Transverse colon (tissue), 4 donors: ENCODE measurements around the gene ZBTB34.

Source experiments
- EP300 ChIP-seq: sonication (generic); formaldehyde crosslinking; IDR thresholded peaks from one replicate; pipeline ENCODE4 v1.6.1; 2017; ENCODE audit warnings: antibody characterized with exemption, low read depth
- POLR2A ChIP-seq: fragments of 450-650 bp; IDR thresholded peaks from one replicate; pipeline ENCODE4 v1.6.1; 2016; ENCODE audit warnings: antibody characterized with exemption, mild to moderate bottlenecking, moderate library complexity
- POLR2AphosphoS5 ChIP-seq, 3 donors: sonication (generic); formaldehyde crosslinking; IDR thresholded peaks; one replicate each; pipeline ENCODE4 v1.6.1; 2016; ENCODE audit warnings: antibody characterized with exemption in 3 of 3
- TF ChIP-seq, protein P1 (sequence below), 5 experiments: fragments of 200-600 bp in 3 of 5; fragments of 450-650 bp in 2 of 5; sonication (generic) in 3 of 5; IDR thresholded peaks; 1 replicate in 2 of 5; 2 replicates in 3 of 5; pipeline ENCODE4 v1.5.1; 2016 to 2017; ENCODE audit warnings: antibody characterized with exemption in 5 of 5, inconsistent platforms in 3 of 5, mild to moderate bottlenecking in 2 of 5, moderate library complexity in 1 of 5

GRCh38 chr9:126886034-126886822, 25.8 kb downstream of the ZBTB34 start:
- TF ChIP-seq, protein P1, sequence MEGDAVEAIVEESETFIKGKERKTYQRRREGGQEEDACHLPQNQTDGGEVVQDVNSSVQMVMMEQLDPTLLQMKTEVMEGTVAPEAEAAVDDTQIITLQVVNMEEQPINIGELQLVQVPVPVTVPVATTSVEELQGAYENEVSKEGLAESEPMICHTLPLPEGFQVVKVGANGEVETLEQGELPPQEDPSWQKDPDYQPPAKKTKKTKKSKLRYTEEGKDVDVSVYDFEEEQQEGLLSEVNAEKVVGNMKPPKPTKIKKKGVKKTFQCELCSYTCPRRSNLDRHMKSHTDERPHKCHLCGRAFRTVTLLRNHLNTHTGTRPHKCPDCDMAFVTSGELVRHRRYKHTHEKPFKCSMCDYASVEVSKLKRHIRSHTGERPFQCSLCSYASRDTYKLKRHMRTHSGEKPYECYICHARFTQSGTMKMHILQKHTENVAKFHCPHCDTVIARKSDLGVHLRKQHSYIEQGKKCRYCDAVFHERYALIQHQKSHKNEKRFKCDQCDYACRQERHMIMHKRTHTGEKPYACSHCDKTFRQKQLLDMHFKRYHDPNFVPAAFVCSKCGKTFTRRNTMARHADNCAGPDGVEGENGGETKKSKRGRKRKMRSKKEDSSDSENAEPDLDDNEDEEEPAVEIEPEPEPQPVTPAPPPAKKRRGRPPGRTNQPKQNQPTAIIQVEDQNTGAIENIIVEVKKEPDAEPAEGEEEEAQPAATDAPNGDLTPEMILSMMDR (IDR thresholded peaks at IDR 0.05) = no peak
- TF ChIP-seq POLR2A = no peak
- TF ChIP-seq EP300 = no peak
- no peak for TF ChIP-seq POLR2AphosphoS5 (IDR thresholded peaks at IDR 0.05)
